Mucosa of rectum (tissue), 2 donors: ENCODE measurements around the gene LINGO4.
A peak's percentile ranks its signal among the peaks of the same experiment; 100 is the strongest.
"Not testable (repeated sequence)": the region's sequence is repeated elsewhere in the genome, so short reads cannot be mapped to it uniquely, and the experiment has no call there.

Experiments
- H3K27ac ChIP-seq, 2 donors: one replicate each; pipeline ENCODE4 v1.7.0; 2013; ENCODE audit warnings: inconsistent platforms in 2 of 2, low read depth in 2 of 2, low read length in 2 of 2
- H3K27me3 ChIP-seq, 2 donors: one replicate each; pipeline ENCODE4 v1.7.0; 2013; ENCODE audit warnings: low read length in 2 of 2; ENCODE audit not compliant: control insufficient read depth in 2 of 2, insufficient read depth in 2 of 2
- H3K36me3 ChIP-seq, 2 donors: one replicate each; pipeline ENCODE4 v1.7.0; 2013; ENCODE audit warnings: low read length in 2 of 2; ENCODE audit not compliant: control insufficient read depth in 2 of 2, insufficient read depth in 2 of 2
- H3K4me1 ChIP-seq, 2 donors: one replicate each; pipeline ENCODE4 v1.7.0; 2013; ENCODE audit warnings: low read length in 2 of 2, mild to moderate bottlenecking in 1 of 2; ENCODE audit not compliant: control insufficient read depth in 2 of 2, insufficient read depth in 2 of 2
- H3K4me3 ChIP-seq, 2 donors: one replicate each; pipeline ENCODE4 v1.7.0; 2013; ENCODE audit warnings: low read length in 2 of 2
- H3K9ac ChIP-seq, 2 donors: one replicate each; pipeline ENCODE4 v1.7.0; 2013; ENCODE audit warnings: low read length in 2 of 2, low read depth in 1 of 2, mild to moderate bottlenecking in 1 of 2
- H3K9me3 ChIP-seq, 2 donors: one replicate each; pipeline ENCODE4 v1.7.0; 2013; ENCODE audit warnings: low read length in 2 of 2; ENCODE audit not compliant: control insufficient read depth in 2 of 2
- donor health status: healthy.
- donor health status: Normal muscosa, but diverticular disease.

Gene LINGO4

DNA sequence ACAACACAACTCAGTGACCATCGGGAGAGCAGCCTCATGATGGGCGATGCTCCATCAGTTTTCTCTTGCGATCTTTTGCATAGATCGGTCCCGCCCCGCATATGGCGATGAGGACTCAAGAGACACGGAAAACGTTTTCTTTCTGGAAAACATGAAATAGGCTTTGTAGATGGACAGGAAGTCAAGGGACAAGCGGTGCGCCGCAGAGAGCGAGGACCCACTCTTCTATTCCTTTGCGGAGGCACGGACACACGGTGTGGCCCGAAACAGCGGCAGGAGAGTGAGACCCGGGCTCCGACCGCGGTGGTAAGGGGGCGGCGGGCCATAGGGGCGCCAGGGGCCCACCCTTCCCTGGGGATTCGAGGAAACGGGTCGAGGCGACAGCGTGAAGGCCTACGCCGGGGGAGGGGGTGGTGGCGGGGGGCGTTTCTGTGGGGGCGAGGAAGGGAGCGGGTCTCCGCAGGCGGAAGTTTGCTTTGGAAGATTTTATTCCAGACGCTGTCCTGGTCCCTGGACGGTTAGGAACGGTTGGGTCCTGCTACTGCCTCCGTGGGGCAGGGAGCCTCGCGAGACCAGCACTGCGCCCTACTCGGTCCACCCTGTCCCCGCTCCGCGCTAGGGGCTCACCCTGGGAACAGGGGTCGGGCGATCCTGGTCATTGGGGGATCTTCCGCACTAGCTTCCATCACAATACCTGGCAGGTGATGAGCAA is 14.1 kb downstream of the LINGO4 start:
- Histone ChIP-seq H3K36me3 (peaks cover 0 to 2% of the 10 kb centered on the region in 2 donors), H3K9me3 (no peaks in the 10 kb centered on the region), H3K4me3 (peak overlapping the region; percentile 82 to 99), H3K27me3 (no peaks in the 10 kb centered on the region), H3K4me1 (peaks cover 5 to 14% of the 10 kb centered on the region in 2 donors), H3K27ac (peak overlapping the region; percentile 68 to 74), H3K9ac (peak overlapping the region; percentile 64 to 77)

GRCh38 chr1:151790071-151790939 is 14.9 kb downstream of the LINGO4 start, which contains the start of gene TDRKH:
TSS of gene TDRKH (minus strand) at chr1:151790500. CDS start at chr1:151783022, 7,478 bp downstream.
- Histone ChIP-seq H3K9me3 (no peaks in the 10 kb centered on the region), H3K9ac (peak within 1 kb of the TSS; percentile 72 to 78), H3K4me1 (peaks cover 5 to 14% of the 10 kb centered on the region in 2 donors), H3K27ac (peak within 1 kb of the TSS; percentile 68 to 74), H3K36me3 (peaks cover 0 to 2% of the 10 kb centered on the region in 2 donors), H3K4me3 (peak within 1 kb of the TSS; percentile 84 to 99), H3K27me3 (no peaks in the 10 kb centered on the region)

GRCh38 chr1:151787689-151788088 is 17.5 kb downstream of the LINGO4 start:
- no peaks in the 10 kb centered on the region for H3K27me3 ChIP-seq
- no peak overlapping the region for H3K27ac ChIP-seq
- H3K4me1 ChIP-seq = peaks cover 5 to 14% of the 10 kb centered on the region in 2 donors
- H3K9me3 ChIP-seq = no peaks in the 10 kb centered on the region
- H3K9ac ChIP-seq = no peak overlapping the region
- H3K4me3 ChIP-seq = no peak overlapping the region
- no peaks in the 10 kb centered on the region for H3K36me3 ChIP-seq

DNA sequence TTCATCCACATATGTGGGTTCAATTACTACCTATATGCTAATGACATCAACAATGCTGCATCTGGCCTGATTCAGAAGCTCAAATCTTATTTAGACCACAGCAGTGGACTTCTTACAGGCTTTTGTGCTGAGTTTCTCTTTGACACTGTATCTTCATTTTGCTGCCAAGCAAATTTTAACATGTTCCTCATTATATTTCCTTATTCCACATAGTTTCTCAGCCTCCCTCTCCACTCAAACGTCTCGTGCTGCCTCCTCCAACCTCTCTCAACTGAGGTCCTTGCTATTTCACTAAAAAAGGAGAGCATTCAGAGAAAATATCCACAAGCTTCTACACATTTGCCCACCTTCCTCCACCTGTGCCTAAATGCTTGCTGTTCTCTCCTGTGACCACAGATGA is 21.4 kb downstream of the LINGO4 start:
- Histone ChIP-seq H3K4me1 (no peaks in the 10 kb centered on the region), H3K36me3 (peaks cover 0 to 3% of the 10 kb centered on the region in 2 donors), H3K4me3 (no peak overlapping the region), H3K9me3 (no peaks in the 10 kb centered on the region), H3K27me3 (no peaks in the 10 kb centered on the region), H3K27ac (peak overlapping the region in 1 of 2 donors; percentile 10), H3K9ac (no peak overlapping the region)

DNA sequence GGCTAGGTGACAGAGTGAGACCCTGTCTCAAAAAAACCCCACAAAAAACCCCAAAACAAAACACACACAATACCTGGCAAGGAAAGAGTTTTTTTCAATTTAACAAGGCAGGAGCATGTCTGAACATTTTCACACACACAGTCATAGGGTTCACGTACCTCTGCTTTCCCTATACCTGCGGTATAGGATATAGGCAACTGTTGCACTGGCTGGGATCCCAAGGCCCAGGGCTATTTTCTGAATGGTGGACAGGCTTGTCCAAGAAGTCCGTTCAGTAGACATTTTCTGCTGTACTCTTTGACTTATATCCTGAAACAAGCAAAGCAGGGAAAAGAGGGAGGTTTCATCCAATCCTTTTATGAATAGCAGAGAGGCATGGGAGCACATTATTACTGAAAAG is 22.5 kb downstream of the LINGO4 start:
- Histone ChIP-seq H3K36me3 (peaks cover 0 to 6% of the 10 kb centered on the region in 2 donors), H3K4me1 (no peaks in the 10 kb centered on the region), H3K27me3 (no peaks in the 10 kb centered on the region), H3K9ac (no peak overlapping the region), H3K27ac (no peak overlapping the region), H3K4me3 (no peak overlapping the region), H3K9me3 (no peaks in the 10 kb centered on the region)

- H3K27ac ChIP-seq, H3K4me3 ChIP-seq, H3K9ac ChIP-seq, H3K27me3 ChIP-seq, H3K4me1 ChIP-seq, H3K9me3 ChIP-seq, H3K36me3 ChIP-seq: not testable (repeated sequence)
Measured at GRCh38 chr1:151782026-151782425, 23.2 kb downstream of the LINGO4 start.

DNA sequence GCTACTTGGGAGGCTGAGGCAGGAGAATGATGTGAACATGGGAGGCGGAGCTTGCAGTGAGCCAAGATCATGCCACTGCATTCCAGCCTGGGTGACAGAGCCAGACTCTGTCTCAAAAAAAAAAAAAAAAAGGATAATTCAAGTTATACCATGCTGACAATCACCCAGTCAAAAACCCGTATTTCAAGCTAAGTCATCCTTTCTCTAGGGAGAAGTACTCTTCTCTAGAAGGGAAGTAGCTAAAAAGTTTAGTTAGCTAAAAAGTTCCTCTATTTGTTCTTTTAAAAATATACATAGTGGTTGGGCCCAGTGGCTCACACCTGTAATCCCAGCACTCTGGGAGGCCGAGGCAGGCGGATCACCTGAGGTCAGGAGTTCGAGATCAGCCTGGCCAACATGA is 24.5 kb downstream of the LINGO4 start:
- not testable (repeated sequence) for H3K9me3 ChIP-seq, H3K27ac ChIP-seq, H3K4me3 ChIP-seq, H3K4me1 ChIP-seq, H3K27me3 ChIP-seq, H3K9ac ChIP-seq
- peaks cover 0 to 11% of the 10 kb centered on the region in 2 donors for H3K36me3 ChIP-seq

- Histone ChIP-seq H3K27me3 (no peaks in the 10 kb centered on the region), H3K4me3 (no peak overlapping the region), H3K4me1 (no peaks in the 10 kb centered on the region), H3K36me3 (peaks cover 0 to 16% of the 10 kb centered on the region in 2 donors), H3K9ac (no peak overlapping the region), H3K9me3 (no peaks in the 10 kb centered on the region), H3K27ac (no peak overlapping the region)
Measured at GRCh38 chr1:151779852-151780251, 25.4 kb downstream of the LINGO4 start.

GRCh38 chr1:151777317-151777716 is 27.9 kb downstream of the LINGO4 start:
- no peak overlapping the region for H3K9ac ChIP-seq
- no peak overlapping the region for H3K27ac ChIP-seq
- no peaks in the 10 kb centered on the region for H3K9me3 ChIP-seq
- H3K4me1 ChIP-seq = no peaks in the 10 kb centered on the region
- peaks cover 0 to 24% of the 10 kb centered on the region in 2 donors for H3K36me3 ChIP-seq
- H3K27me3 ChIP-seq = no peaks in the 10 kb centered on the region
- H3K4me3 ChIP-seq = no peak overlapping the region

- Histone ChIP-seq H3K36me3 (peaks cover 0 to 24% of the 10 kb centered on the region in 2 donors), H3K4me1 (no peaks in the 10 kb centered on the region), H3K27me3 (no peaks in the 10 kb centered on the region), H3K4me3 (no peak overlapping the region), H3K27ac (no peak overlapping the region), H3K9ac (no peak overlapping the region), H3K9me3 (no peaks in the 10 kb centered on the region)
Measured at GRCh38 chr1:151776665-151777062, 28.6 kb downstream of the LINGO4 start.
